HCT116 (cell line): ENCODE data around the gene DIS3L2. TPM values are rescaled to one million over a fixed set of nuclear protein-coding genes. Genes with fewer than 3 reads are reported as not detected.

Experiments
- ATAC-seq: fragments of 200-7000 bp; cut with Tn5 transposase; 2 replicates; pipeline ENCODE4 v1.9.1; 2020; ENCODE audit warnings: mild to moderate bottlenecking, moderate library complexity
- BruUV-seq: library from RNA; stranded (reverse); fragments of 400-500 nt; replicated peaks from 2 replicates; lab custom pipeline; 2021; lab: Mats Ljungman, UMichigan
- CTCF ChIA-PET: fragments of 300-600 bp; sonication (Branson Sonifier 250); formaldehyde crosslinking; loops from one replicate; lab custom pipeline; 2021; ENCODE audit warnings: antibody characterized with exemption; lab: Charles Lee
- POLR2A ChIA-PET: fragments of 300-600, 350-600 bp; sonication (Branson Sonifier 250); formaldehyde crosslinking; loops from one replicate; lab custom pipeline; 2021; ENCODE audit warnings: antibody characterized with exemption; lab: Charles Lee
- RAD21 ChIA-PET, 2 experiments: fragments of 300-600 bp; sonication (Branson Sonifier 250); formaldehyde crosslinking; loops; one replicate each; lab custom pipeline; 2023; ENCODE audit warnings: low total read pairs in 2 of 2; ENCODE audit not compliant: uncharacterized antibody in 2 of 2, unreplicated experiment in 2 of 2, low non-redundant PET in 1 of 2; lab: Charles Lee
- DNase-seq: peaks from one replicate; pipeline ENCODE4 v3.0.0-alpha.2; 2010; ENCODE audit warnings: low read depth, low spot score
- H2AFZ ChIP-seq: fragments of 200-600 bp; shearing (Covaris generic), sonication (generic); 2 replicates; pipeline ENCODE4 v1.6.1; 2017; ENCODE audit warnings: low read depth, mixed run types, mixed read lengths, antibody characterized with exemption, low read length; ENCODE audit not compliant: poor library complexity, severe bottlenecking
- H3K27ac ChIP-seq: 2 replicates; pipeline ENCODE4 v1.5.1; 2012; ENCODE audit warnings: low read depth, low read length
- H3K27me3 ChIP-seq: fragments of 200-600 bp; sonication (generic); 2 replicates; pipeline ENCODE4 v1.6.1; 2016; ENCODE audit warnings: mixed run types, low read length, mixed read lengths; ENCODE audit not compliant: insufficient read depth
- H3K36me3 ChIP-seq, 2 experiments: fragments of 200-500 bp in 1 of 2; fragments of 200-600 bp in 1 of 2; sonication (Bioruptor generic) in 1 of 2; sonication (generic) in 1 of 2; 2 replicates each; pipeline versions ENCODE4 v1.5.1 to v1.6.1; 2014 to 2016; ENCODE audit warnings: low read length in 2 of 2, inconsistent platforms in 1 of 2, mixed read lengths in 1 of 2, mixed run types in 1 of 2; ENCODE audit not compliant: insufficient read depth in 2 of 2, control insufficient read depth in 1 of 2
- H3K4me1 ChIP-seq, 2 experiments: fragments of 200-600 bp in 1 of 2; sonication (generic) in 1 of 2; 2 replicates each; pipeline versions ENCODE4 v1.5.1 to v1.6.1; 2012 to 2017; ENCODE audit warnings: low read length in 2 of 2, inconsistent platforms in 1 of 2, mild to moderate bottlenecking in 1 of 2, mixed read lengths in 1 of 2, mixed run types in 1 of 2, moderate library complexity in 1 of 2; ENCODE audit not compliant: insufficient read depth in 2 of 2, control insufficient read depth in 1 of 2
- H3K4me2 ChIP-seq: fragments of 200-600 bp; sonication (generic); 2 replicates; pipeline ENCODE4 v1.6.1; 2017; ENCODE audit warnings: mixed run types, low read length, mixed read lengths
- H3K4me3 ChIP-seq, 2 experiments: fragments of 200-600 bp in 1 of 2; sonication (generic) in 1 of 2; replicated peaks in 1 of 2; 2 replicates each; pipeline ENCODE4 v1.5.1; 2011 to 2016; ENCODE audit warnings: low read length in 2 of 2, control low read depth in 1 of 2, low read depth in 1 of 2, mild to moderate bottlenecking in 1 of 2, mixed read lengths in 1 of 2, mixed run types in 1 of 2
- H3K79me2 ChIP-seq: fragments of 200-600 bp; sonication (generic); 2 replicates; pipeline ENCODE4 v1.6.1; 2017; ENCODE audit warnings: mild to moderate bottlenecking, mixed run types, low read length, moderate library complexity, mixed read lengths; ENCODE audit not compliant: insufficient read depth
- H3K9ac ChIP-seq: fragments of 200-600 bp; sonication (generic); 2 replicates; pipeline ENCODE4 v1.6.1; 2016; ENCODE audit warnings: low read length, mixed read lengths
- H3K9me2 ChIP-seq: fragments of 200-600 bp; sonication (generic), shearing (Covaris generic); 2 replicates; pipeline ENCODE4 v1.6.1; 2017; ENCODE audit warnings: mixed run types, mild to moderate bottlenecking, moderate library complexity; ENCODE audit not compliant: insufficient read depth
- H3K9me3 ChIP-seq, 2 experiments: fragments of 200-500 bp in 1 of 2; fragments of 200-600 bp in 1 of 2; sonication (Bioruptor generic) in 1 of 2; sonication (generic) in 1 of 2; 2 replicates each; pipeline ENCODE4 v1.6.1; 2014 to 2017; ENCODE audit warnings: low read length in 2 of 2, mixed read lengths in 2 of 2, inconsistent platforms in 1 of 2, low read depth in 1 of 2, mild to moderate bottlenecking in 1 of 2, mixed run types in 1 of 2, moderate library complexity in 1 of 2; ENCODE audit not compliant: control insufficient read depth in 1 of 2, insufficient read depth in 1 of 2
- H4K20me1 ChIP-seq: fragments of 200-600 bp; sonication (generic), shearing (Covaris generic); 2 replicates; pipeline ENCODE4 v1.6.1; 2017; ENCODE audit warnings: mixed run types, mild to moderate bottlenecking, moderate library complexity; ENCODE audit not compliant: insufficient read depth
- CBX3 ChIP-seq: IDR thresholded peaks from 2 replicates; pipeline ENCODE4 v1.6.1; 2012; ENCODE audit warnings: low read depth
- CEBPB ChIP-seq: IDR thresholded peaks from 2 replicates; pipeline ENCODE4 v1.6.1; 2012; ENCODE audit warnings: low read depth
- EGR1 ChIP-seq: IDR thresholded peaks from 2 replicates; pipeline ENCODE4 v1.6.1; 2012; ENCODE audit warnings: low read depth
- ELF1 ChIP-seq: IDR thresholded peaks from 2 replicates; pipeline ENCODE4 v1.6.1; 2012; ENCODE audit warnings: low read depth, borderline replicate concordance
- POLR2AphosphoS5 ChIP-seq: IDR thresholded peaks from 2 replicates; pipeline ENCODE4 v1.6.1; 2011; ENCODE audit warnings: mild to moderate bottlenecking, low read depth, low read length, moderate library complexity
- SIN3A ChIP-seq: IDR thresholded peaks from 2 replicates; pipeline ENCODE4 v1.6.1; 2012; ENCODE audit warnings: low read depth
- SP1 ChIP-seq: IDR thresholded peaks from 2 replicates; pipeline ENCODE4 v1.6.1; 2012; ENCODE audit warnings: low read depth
- TCF7L2 ChIP-seq: IDR thresholded peaks from 2 replicates; pipeline ENCODE4 v1.7.0; 2011; ENCODE audit warnings: borderline replicate concordance, inconsistent platforms; ENCODE audit not compliant: insufficient read depth, insufficient read length; ENCODE audit errors: extremely low read depth
- ZFX ChIP-seq: fragments of 450-650 bp; IDR thresholded peaks from 2 replicates; pipeline ENCODE4 v1.6.1; 2017
- intact Hi-C: fragments of 100-400 bp; cut with micrococcal nuclease; formaldehyde crosslinking; loops from 2 replicates; pipeline ENCODE4 v1.10.0; 2022
- total RNA-seq: library from RNA; stranded (reverse); gene quantifications from one replicate; pipeline ENCODE4 v1.2.1, GENCODE V29; 2021; ENCODE audit not compliant: unreplicated experiment
- TF ChIP-seq, protein P1 (sequence below), 3 experiments: fragments of 200-600 bp in 1 of 3; sonication (generic) in 1 of 3; IDR thresholded peaks in 2 of 3; conservative IDR thresholded peaks in 1 of 3; 2 replicates each; pipeline ENCODE4 v1.5.1; 2012 to 2017; ENCODE audit warnings: low read depth in 2 of 3, low read length in 2 of 3, antibody characterized with exemption in 1 of 3, borderline replicate concordance in 1 of 3, control low read depth in 1 of 3, mild to moderate bottlenecking in 1 of 3, mixed read lengths in 1 of 3, mixed run types in 1 of 3, moderate library complexity in 1 of 3; ENCODE audit not compliant: insufficient read depth in 1 of 3
- TF ChIP-seq, protein P2 (sequence below): IDR thresholded peaks from 2 replicates; pipeline ENCODE4 v1.6.1; 2012

The DIS3L2 gene
- total RNA-seq, 1 experiment from 2014 or later: 42.5 TPM

DNA sequence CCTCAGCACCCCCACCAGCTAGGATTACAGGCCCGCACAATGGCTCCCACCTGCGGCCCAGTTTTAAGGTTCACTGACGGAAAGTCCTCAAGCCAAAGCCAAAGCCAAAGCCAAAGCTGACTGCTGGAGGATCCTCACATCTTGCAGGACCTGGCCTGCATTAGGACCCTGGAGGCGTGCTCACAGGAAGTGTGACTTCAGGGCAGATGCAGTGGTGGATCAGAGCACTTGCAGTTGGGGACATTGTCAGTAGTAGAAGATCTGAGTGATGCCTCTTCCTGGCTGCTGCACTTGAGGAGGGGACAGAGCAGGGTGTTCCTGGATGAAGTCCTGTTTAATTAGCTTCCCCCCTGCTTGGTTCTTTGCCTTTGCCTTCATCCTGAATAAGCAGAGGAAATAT, 348.1 kb downstream of the DIS3L2 start:
- no peak for ATAC-seq
- no peaks in the 10 kb centered on the region for H4K20me1 ChIP-seq
- no peaks in the 10 kb centered on the region for H3K4me1 ChIP-seq
- H3K79me2 ChIP-seq: no peaks in the 10 kb centered on the region
- H3K9me3 ChIP-seq: peaks cover 0 to 4% of the 10 kb centered on the region in 2 experiments; a peak in 1 of 4 replicates
- H3K27me3 ChIP-seq: no peaks in the 10 kb centered on the region
- no peak overlapping the region for H3K9ac ChIP-seq
- H3K4me2 ChIP-seq: no peak overlapping the region
- ChIA-PET CTCF (no interaction called here), POLR2A (no interaction called here)
- no peak overlapping the region for H3K4me3 ChIP-seq
- H3K9me2 ChIP-seq: no peaks in the 10 kb centered on the region
- H3K36me3 ChIP-seq: no peaks in the 10 kb centered on the region
- no peak for TF ChIP-seq TCF7L2
- no peak for TF ChIP-seq CEBPB
- TF ChIP-seq, protein P1, sequence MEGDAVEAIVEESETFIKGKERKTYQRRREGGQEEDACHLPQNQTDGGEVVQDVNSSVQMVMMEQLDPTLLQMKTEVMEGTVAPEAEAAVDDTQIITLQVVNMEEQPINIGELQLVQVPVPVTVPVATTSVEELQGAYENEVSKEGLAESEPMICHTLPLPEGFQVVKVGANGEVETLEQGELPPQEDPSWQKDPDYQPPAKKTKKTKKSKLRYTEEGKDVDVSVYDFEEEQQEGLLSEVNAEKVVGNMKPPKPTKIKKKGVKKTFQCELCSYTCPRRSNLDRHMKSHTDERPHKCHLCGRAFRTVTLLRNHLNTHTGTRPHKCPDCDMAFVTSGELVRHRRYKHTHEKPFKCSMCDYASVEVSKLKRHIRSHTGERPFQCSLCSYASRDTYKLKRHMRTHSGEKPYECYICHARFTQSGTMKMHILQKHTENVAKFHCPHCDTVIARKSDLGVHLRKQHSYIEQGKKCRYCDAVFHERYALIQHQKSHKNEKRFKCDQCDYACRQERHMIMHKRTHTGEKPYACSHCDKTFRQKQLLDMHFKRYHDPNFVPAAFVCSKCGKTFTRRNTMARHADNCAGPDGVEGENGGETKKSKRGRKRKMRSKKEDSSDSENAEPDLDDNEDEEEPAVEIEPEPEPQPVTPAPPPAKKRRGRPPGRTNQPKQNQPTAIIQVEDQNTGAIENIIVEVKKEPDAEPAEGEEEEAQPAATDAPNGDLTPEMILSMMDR (IDR thresholded peaks at IDR 0.05 in 2 of 3, conservative IDR thresholded peaks at IDR 0.05 in 1 of 3; ENCODE audit: borderline replicate concordance in 1 of 3, insufficient read depth in 1 of 3, low read depth in 2 of 3, low read length in 2 of 3): no peak
- TF ChIP-seq SIN3A: no peak
- no peak for TF ChIP-seq SP1
- no peak for TF ChIP-seq POLR2AphosphoS5
- TF ChIP-seq EGR1: no peak
- no peak for TF ChIP-seq ZFX
- TF ChIP-seq ELF1: no peak
- TF ChIP-seq, protein P2, sequence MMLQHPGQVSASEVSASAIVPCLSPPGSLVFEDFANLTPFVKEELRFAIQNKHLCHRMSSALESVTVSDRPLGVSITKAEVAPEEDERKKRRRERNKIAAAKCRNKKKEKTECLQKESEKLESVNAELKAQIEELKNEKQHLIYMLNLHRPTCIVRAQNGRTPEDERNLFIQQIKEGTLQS: no peak
- TF ChIP-seq CBX3: no peak
- TF ChIP-seq, all 23 proteins: peak for 0
- no peak overlapping the region for H3K27ac ChIP-seq
- H2AFZ ChIP-seq: no peak overlapping the region
- RAD21 ChIA-PET: no interaction called here
- no peak for DNase-seq
- no TSS peak for BruUV-seq
- intact Hi-C loops: no loop called here
